ENCODE measurements around the gene MITF. TPM values are rescaled to one million over a fixed set of nuclear protein-coding genes. Genes with fewer than 3 reads are reported as not detected.

MITF gene
- total RNA-seq, 1 donor: 6.1 TPM

- no peak for DNase-seq (ENCODE audit: low read depth)
- H3K4me3 ChIP-seq (ENCODE audit: low read depth, low read length): no peak overlapping the region
- TF ChIP-seq CTCF (IDR thresholded peaks at IDR 0.05; ENCODE audit: insufficient read depth, low read length): no peak
Measured at GRCh38 chr3:69823743-69824142, 84.5 kb downstream of the MITF start.

- no peak overlapping the region for H3K4me3 ChIP-seq (ENCODE audit: low read depth, low read length)
- no peak for TF ChIP-seq CTCF (IDR thresholded peaks at IDR 0.05; ENCODE audit: insufficient read depth, low read length)
- no peak for DNase-seq (ENCODE audit: low read depth)
Measured at GRCh38 chr3:69825446-69825845, 86.2 kb downstream of the MITF start.

- no peak for DNase-seq (ENCODE audit: low read depth)
- no peak overlapping the region for H3K4me3 ChIP-seq (ENCODE audit: low read depth, low read length)
- no peak for TF ChIP-seq CTCF (IDR thresholded peaks at IDR 0.05; ENCODE audit: insufficient read depth, low read length)
Measured at GRCh38 chr3:69827127-69827526, 87.9 kb downstream of the MITF start.

- H3K4me3 ChIP-seq (ENCODE audit: low read depth, low read length): no peak overlapping the region
- no peak for TF ChIP-seq CTCF (IDR thresholded peaks at IDR 0.05; ENCODE audit: insufficient read depth, low read length)
- DNase-seq (ENCODE audit: low read depth): no peak
Measured at GRCh38 chr3:69828817-69829216, 89.6 kb downstream of the MITF start.

- no peak overlapping the region for H3K4me3 ChIP-seq (ENCODE audit: low read depth, low read length)
- no peak for DNase-seq (ENCODE audit: low read depth)
- no peak for TF ChIP-seq CTCF (IDR thresholded peaks at IDR 0.05; ENCODE audit: insufficient read depth, low read length)
Measured at GRCh38 chr3:69830147-69830546, 90.9 kb downstream of the MITF start.

- H3K4me3 ChIP-seq (ENCODE audit: low read depth, low read length): no peak overlapping the region
- no peak for TF ChIP-seq CTCF (IDR thresholded peaks at IDR 0.05; ENCODE audit: insufficient read depth, low read length)
- DNase-seq (ENCODE audit: low read depth): no peak
Measured at GRCh38 chr3:69831737-69832136, 92.5 kb downstream of the MITF start.

GRCh38 chr3:69833591-69833990 is 94.3 kb downstream of the MITF start:
- no peak overlapping the region for H3K4me3 ChIP-seq (ENCODE audit: low read depth, low read length)
- no peak for TF ChIP-seq CTCF (IDR thresholded peaks at IDR 0.05; ENCODE audit: insufficient read depth, low read length)
- DNase-seq (ENCODE audit: low read depth): no peak
